ENCODE results near the gene CEACAM8. TPM values are rescaled to one million over a fixed set of nuclear protein-coding genes. Genes with fewer than 3 reads are reported as not detected.
"Not testable (repeated sequence)": the region's sequence is repeated elsewhere in the genome, so short reads cannot be mapped to it uniquely, and the experiment has no call there.

Gene CEACAM8
- total RNA-seq, 1 donor from 2014 or later = not detected

DNA sequence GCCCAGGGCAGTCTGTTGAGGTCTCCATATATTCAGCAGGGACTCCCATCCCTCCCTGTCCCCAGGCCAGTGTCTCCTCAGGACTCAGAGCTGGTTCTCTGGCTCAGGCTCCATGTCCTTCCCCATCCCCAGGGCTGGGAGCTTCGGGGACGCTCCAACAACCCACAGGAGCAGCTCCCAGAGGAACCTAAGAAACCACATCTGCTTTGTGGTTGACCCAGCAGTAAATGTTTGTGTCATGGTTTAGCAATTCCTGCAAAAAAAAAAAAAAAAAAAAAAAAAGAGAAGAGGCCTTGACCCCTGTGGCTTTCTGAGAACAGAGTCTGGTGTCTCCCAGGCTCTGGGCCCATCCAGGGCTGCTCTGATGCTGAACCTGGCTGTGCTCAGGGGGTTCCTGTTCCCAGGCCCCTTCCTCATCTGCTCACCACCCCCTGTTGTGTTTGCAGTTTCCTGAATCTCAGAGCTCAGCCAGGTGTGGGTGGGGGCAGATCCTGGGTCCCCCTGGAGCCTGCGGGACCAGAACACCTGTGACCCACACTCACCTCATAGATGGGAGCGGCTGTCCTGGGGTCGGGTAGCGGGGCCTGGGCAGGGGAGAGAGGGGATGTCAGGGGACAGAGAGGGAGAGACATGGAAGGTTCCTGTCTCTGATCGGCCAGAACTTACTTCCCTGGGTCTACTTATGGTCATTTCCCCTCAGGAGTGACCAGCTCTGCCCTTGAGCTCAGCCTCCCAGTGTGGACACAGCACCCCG is 41.3 kb downstream of the CEACAM8 start:
- peaks cover 8% of the 10 kb centered on the region for H3K9me3 Mint-ChIP-seq (ENCODE audit: low read depth)
- H3K4me1 Mint-ChIP-seq (ENCODE audit: low read depth) = no peaks in the 10 kb centered on the region
- H3K4me3 Mint-ChIP-seq (ENCODE audit: unreplicated experiment) = no peak overlapping the region
- no peak for DNase-seq (ENCODE audit: low spot score)
- peaks cover 26% of the 10 kb centered on the region for H3K27me3 Mint-ChIP-seq (ENCODE audit: low read depth)
- H3K27ac Mint-ChIP-seq (ENCODE audit: unreplicated experiment) = no peak overlapping the region
- H3K36me3 Mint-ChIP-seq (ENCODE audit: low read depth) = peaks cover 3% of the 10 kb centered on the region
- TF ChIP-seq, protein P1, sequence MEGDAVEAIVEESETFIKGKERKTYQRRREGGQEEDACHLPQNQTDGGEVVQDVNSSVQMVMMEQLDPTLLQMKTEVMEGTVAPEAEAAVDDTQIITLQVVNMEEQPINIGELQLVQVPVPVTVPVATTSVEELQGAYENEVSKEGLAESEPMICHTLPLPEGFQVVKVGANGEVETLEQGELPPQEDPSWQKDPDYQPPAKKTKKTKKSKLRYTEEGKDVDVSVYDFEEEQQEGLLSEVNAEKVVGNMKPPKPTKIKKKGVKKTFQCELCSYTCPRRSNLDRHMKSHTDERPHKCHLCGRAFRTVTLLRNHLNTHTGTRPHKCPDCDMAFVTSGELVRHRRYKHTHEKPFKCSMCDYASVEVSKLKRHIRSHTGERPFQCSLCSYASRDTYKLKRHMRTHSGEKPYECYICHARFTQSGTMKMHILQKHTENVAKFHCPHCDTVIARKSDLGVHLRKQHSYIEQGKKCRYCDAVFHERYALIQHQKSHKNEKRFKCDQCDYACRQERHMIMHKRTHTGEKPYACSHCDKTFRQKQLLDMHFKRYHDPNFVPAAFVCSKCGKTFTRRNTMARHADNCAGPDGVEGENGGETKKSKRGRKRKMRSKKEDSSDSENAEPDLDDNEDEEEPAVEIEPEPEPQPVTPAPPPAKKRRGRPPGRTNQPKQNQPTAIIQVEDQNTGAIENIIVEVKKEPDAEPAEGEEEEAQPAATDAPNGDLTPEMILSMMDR (IDR thresholded peaks at IDR 0.05) = no peak

DNA sequence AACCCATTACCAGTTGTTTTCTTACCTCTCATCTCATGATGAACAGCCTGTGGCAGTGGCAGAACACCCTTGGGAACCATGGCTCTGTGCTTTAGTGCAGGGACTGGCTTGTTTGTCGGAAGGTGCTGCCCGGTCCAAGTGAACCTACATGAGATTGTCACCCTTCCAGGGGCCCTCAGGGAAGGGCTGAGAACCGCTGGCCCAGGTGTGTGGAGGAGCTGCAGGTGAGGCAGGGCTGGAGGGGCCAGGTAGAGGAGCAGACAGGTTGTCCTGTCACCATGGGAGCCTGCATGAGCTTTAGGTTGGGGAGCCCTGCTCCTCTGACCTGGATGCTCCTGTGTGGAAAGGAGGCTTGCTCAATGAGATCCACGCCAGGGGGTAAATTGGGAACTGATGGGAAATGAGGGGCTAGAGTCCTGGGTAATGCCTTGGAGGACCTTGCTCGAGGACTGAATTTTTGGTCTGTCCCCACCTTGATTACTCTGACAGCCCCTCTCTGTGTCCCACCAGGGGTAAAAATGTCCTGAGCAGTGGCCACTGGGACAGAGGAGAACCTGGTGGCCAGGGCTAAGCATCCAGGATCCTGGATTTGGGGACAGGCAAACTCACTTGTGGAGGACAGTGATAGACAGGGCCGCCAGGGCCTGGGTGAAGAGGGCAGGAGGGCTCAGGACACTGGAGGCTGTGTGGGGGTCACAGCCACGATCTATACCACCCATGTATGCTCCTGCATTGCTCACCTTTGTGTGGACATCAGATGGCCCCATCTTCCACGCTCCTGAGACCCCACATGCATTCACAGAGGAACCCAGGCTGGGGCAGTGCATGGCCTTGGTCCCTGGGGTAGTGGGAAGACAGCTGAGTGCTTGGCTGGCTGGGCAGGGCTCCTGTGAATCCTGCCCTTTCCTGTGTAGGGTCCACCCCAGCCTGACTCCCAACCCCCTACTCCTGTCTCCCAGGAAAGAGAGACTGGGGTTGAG is 42.3 kb downstream of the CEACAM8 start:
- H3K27ac Mint-ChIP-seq (ENCODE audit: unreplicated experiment) = no peak overlapping the region
- H3K4me1 Mint-ChIP-seq (ENCODE audit: low read depth) = no peaks in the 10 kb centered on the region
- peaks cover 8% of the 10 kb centered on the region for H3K9me3 Mint-ChIP-seq (ENCODE audit: low read depth)
- H3K36me3 Mint-ChIP-seq (ENCODE audit: low read depth) = peaks cover 3% of the 10 kb centered on the region
- H3K4me3 Mint-ChIP-seq (ENCODE audit: unreplicated experiment) = no peak overlapping the region
- TF ChIP-seq, protein P1 (IDR thresholded peaks at IDR 0.05) = no peak
- no peak for DNase-seq (ENCODE audit: low spot score)
- peaks cover 29% of the 10 kb centered on the region for H3K27me3 Mint-ChIP-seq (ENCODE audit: low read depth)

DNA sequence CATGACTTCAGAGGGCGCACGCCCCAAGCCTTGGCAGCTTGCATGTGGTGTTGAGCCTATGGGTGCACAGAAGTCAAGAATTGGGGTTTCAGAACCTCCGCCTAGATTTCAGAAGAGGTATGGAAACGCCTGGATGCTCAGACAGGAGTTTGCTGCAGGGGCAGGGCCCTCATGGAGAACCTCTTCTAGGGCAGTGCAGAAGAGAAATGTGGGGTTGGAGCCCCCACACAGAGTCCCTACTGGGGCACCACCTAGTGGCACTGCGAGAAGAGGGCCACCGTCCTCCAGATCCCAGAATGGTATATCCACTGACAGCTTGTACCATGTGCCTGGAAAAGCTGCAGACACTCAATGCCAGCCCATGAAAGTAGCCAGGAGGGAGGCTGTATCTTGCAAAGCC is 44.2 kb downstream of the CEACAM8 start:
- not testable (repeated sequence) for DNase-seq (ENCODE audit: low spot score); H3K4me3 Mint-ChIP-seq (ENCODE audit: unreplicated experiment); H3K9me3 Mint-ChIP-seq (ENCODE audit: low read depth); H3K4me1 Mint-ChIP-seq (ENCODE audit: low read depth); H3K36me3 Mint-ChIP-seq (ENCODE audit: low read depth)
- Mint-ChIP-seq H3K27me3 (ENCODE audit: low read depth) (peaks cover 32% of the 10 kb centered on the region), H3K27ac (ENCODE audit: unreplicated experiment) (peak overlapping the region; percentile 32)

DNA sequence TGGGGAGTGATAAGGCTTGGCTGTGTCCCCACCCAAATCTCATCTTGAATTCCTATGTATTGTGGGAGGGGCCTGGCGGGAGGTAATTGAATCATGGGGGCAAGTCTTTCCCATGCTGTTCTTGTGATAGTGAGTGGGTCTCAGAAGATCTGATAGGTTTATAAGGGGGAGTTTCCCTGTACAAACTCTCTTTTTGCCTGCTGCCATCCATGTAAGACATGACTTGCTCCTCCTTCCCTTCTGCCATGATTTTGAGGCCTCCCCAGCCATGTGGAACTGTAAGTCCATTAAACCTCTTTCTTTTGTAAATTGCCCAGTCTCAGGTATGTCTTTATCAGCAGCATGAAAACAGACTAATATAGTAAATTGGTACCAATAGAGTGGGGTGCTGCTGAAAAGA is 45.7 kb downstream of the CEACAM8 start:
- H3K4me1 Mint-ChIP-seq (ENCODE audit: low read depth); DNase-seq (ENCODE audit: low spot score); H3K36me3 Mint-ChIP-seq (ENCODE audit: low read depth); H3K9me3 Mint-ChIP-seq (ENCODE audit: low read depth); H3K27ac Mint-ChIP-seq (ENCODE audit: unreplicated experiment); H3K4me3 Mint-ChIP-seq (ENCODE audit: unreplicated experiment): not testable (repeated sequence)
- H3K27me3 Mint-ChIP-seq (ENCODE audit: low read depth) = peaks cover 21% of the 10 kb centered on the region

DNA sequence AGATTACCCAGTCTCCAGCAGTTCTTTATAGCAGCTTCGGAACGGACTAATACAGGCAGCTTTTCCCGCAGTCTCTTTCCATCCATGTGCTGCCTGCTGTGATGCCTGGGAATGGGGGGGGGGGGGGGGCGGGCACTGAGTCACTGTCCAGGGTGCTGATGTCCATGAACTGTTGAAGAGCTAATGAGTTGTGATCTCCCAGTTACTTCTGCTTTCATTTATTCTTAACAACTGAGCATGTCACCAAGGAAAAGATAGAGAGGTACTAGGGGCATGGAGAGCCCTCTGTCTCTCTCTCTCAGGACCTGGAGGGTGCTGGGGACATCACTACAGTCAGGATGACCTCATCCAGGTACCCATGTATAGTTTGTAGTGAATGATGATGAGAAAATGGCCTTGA is 46.2 kb downstream of the CEACAM8 start:
- no peak for DNase-seq (ENCODE audit: low spot score)
- Mint-ChIP-seq H3K36me3 (ENCODE audit: low read depth) (peaks cover 3% of the 10 kb centered on the region), H3K4me3 (ENCODE audit: unreplicated experiment) (no peak overlapping the region), H3K27me3 (ENCODE audit: low read depth) (peaks cover 21% of the 10 kb centered on the region), H3K4me1 (ENCODE audit: low read depth) (no peaks in the 10 kb centered on the region), H3K27ac (ENCODE audit: unreplicated experiment) (no peak overlapping the region), H3K9me3 (ENCODE audit: low read depth) (peaks cover 8% of the 10 kb centered on the region)
- TF ChIP-seq, protein P1 (IDR thresholded peaks at IDR 0.05) = no peak

DNA sequence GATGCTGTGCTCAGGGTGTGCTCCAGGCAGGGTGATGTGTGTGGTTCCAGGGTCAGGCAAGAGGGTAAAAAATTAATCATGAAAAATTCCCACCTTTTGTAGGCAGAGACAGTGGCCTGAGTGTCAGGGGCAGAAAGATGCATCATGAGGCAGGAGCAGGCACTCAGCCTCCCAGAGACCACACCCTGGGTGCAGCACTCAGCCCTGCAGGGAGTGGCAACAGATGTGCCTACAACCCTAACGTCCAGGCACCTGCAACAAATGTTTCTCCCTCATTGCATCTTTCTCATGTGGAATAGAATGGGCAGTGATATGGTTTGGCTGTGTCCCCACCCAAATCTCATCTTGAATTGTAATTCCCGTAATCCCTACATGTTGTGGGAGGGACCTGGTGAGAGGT is 46.8 kb downstream of the CEACAM8 start:
- DNase-seq (ENCODE audit: low spot score) = no peak

More for the DNA sequence above, 46.8 kb downstream of the CEACAM8 start:
- H3K36me3 Mint-ChIP-seq (ENCODE audit: low read depth) = peaks cover 3% of the 10 kb centered on the region
- H3K4me3 Mint-ChIP-seq (ENCODE audit: unreplicated experiment) = no peak overlapping the region
- peaks cover 8% of the 10 kb centered on the region for H3K9me3 Mint-ChIP-seq (ENCODE audit: low read depth)
- no peaks in the 10 kb centered on the region for H3K4me1 Mint-ChIP-seq (ENCODE audit: low read depth)
- TF ChIP-seq, protein P1 (IDR thresholded peaks at IDR 0.05) = no peak
- peaks cover 21% of the 10 kb centered on the region for H3K27me3 Mint-ChIP-seq (ENCODE audit: low read depth)
- no peak overlapping the region for H3K27ac Mint-ChIP-seq (ENCODE audit: unreplicated experiment)
